Testis (tissue), 2 donors: ENCODE measurements around the gene CYP2U1.

Experiments used
- CTCF ChIP-seq, 3 experiments: fragments of 450-650 bp in 2 of 3; fragments of 200-600 bp in 1 of 3; sonication (generic) in 1 of 3; IDR thresholded peaks; one replicate each; pipeline ENCODE4 v1.5.1; 2016 to 2019; ENCODE audit warnings: antibody characterized with exemption in 3 of 3, mild to moderate bottlenecking in 2 of 3, moderate library complexity in 1 of 3
- POLR2A ChIP-seq: fragments of 450-650 bp; IDR thresholded peaks from one replicate; pipeline ENCODE4 v1.6.1; 2017; ENCODE audit warnings: antibody characterized with exemption, mild to moderate bottlenecking, moderate library complexity

GRCh38 chr4:107916623-107917022 lies 14.7 kb upstream of the CYP2U1 start:
- TF ChIP-seq CTCF (IDR thresholded peaks at IDR 0.05) = no peak
- no peak for TF ChIP-seq POLR2A
